Heart left ventricle (tissue), 13 donors: Measurements from ENCODE around the gene FBLN2.

Experiments
- CTCF ChIP-seq, 12 donors: fragments of 200-600 bp; sonication (generic) in 4 of 12; IDR thresholded peaks; one replicate each; pipeline versions ENCODE4 v1.5.0 to v1.8.0; 2018 to 2022; ENCODE audit warnings: antibody characterized with exemption in 12 of 12, mild to moderate bottlenecking in 5 of 12
- POLR2A ChIP-seq, 2 donors: fragments of 450-650 bp; IDR thresholded peaks; one replicate each; pipeline ENCODE4 v1.6.1; 2017; ENCODE audit warnings: antibody characterized with exemption in 2 of 2, mild to moderate bottlenecking in 2 of 2, moderate library complexity in 2 of 2
- donor health status: ischemic (EF 13 %, LVEDD 7.1; RV severe dilation, severe dysfunction).
- donor health status: DM: no; HTN: yes; CAD: no.
- donor health status: DM: no; HTN: no; CAD: no.
- donor health status: ischemic (EF 25% LVEDD 6.9; RV normal size, moderate dysfunction).
- donor health status: ischemic (EF 25% LVEDD 5.7; RV mildly dilated, moderate dysfunction).
- donor health status: ischemic (EF 35%, LVEDD 5.7; RV mildly dilated, moderate dysfunction).
- donor health status: nonischemic (EF 11% LVEDD 7.7; RV severe dilation, severe dysfunction).
- donor health status: DM: yes; HTN: yes; CAD: no.
- donor health status: PGD.
- donor health status: ischemic (EF 29% LVEDD 5.4; RV normal size, mild dysfunction).
- donor health status: nonischemic (EF 23%, LVEDD 6.1; RV moderate dilation, normal function).

- TF ChIP-seq CTCF (IDR thresholded peaks at IDR 0.05): no peak
- TF ChIP-seq POLR2A (IDR thresholded peaks at IDR 0.05): no peak
Measured at GRCh38 chr3:13582366-13583250, 33.7 kb downstream of the FBLN2 start.
